ENCODE measurements around the gene P3H2.

GRCh38 chr3:190038050-190038933 lies 82.4 kb downstream of the P3H2 start:
- TF ChIP-seq POLR2AphosphoS5 (IDR thresholded peaks at IDR 0.05; ENCODE audit: borderline replicate concordance, low read depth, low read length) (no peak), EZH2 (IDR thresholded peaks at IDR 0.05) (no peak), FOXP2 (optimal IDR thresholded peaks at IDR 0.05; ENCODE audit: control extremely low read depth, extremely low read length, insufficient read depth) (no peak)
